IPS-11a (cell line): Measurements from ENCODE around the gene SPATA31A5.
"Not testable (repeated sequence)": the region's sequence is repeated elsewhere in the genome, so short reads cannot be mapped to it uniquely, and the experiment has no call there.

ENCODE experiments used
- H3K4me3 ChIP-seq: one replicate; pipeline ENCODE4 v1.5.1; 2013; ENCODE audit warnings: low read depth, low read length, control low read depth

The SPATA31A5 gene

DNA sequence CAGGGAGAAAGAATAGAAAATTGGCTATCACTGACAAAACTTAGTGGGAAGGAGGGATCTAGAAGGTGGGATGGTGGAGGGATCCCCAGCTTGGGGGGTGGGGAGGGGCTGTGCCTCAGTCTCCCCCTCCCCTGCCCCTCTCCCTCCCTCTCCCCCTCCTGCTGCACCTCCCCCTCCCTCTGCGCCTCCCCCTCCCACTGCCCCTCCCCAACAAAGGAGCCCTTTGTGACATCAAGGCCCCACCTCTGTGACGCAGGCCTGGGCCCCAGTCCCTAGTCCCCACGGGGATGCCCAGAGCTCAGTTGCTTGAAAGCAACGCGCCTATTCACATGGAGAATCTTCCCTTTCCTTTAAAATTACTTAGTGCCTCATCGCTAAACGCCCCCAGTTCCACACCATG is at the start of gene SPATA31A5:
TSS of gene SPATA31A5 (plus strand) at position 301 of the 400 bp plus-strand sequence. CDS start at position 330, 29 bp downstream.
- H3K4me3 ChIP-seq: not testable (repeated sequence)

DNA sequence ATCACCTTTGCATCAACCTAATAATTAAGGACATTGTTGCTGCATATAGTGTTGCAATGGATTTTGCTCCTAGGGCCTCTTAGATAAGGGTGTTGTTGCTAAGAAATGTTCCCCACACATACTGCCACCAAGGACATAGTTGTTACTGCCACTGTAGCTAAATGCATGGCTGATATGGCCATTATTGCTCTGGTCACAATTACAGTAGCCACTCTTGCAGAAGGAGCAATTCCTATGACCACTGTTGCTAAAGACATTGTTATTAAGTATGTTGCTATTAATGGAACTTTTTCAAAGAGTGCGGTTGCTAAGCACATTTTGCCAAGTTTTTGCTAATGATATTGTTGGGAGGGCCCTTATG is 48.8 kb downstream of the SPATA31A5 start:
- not testable (repeated sequence) for H3K4me3 ChIP-seq

DNA sequence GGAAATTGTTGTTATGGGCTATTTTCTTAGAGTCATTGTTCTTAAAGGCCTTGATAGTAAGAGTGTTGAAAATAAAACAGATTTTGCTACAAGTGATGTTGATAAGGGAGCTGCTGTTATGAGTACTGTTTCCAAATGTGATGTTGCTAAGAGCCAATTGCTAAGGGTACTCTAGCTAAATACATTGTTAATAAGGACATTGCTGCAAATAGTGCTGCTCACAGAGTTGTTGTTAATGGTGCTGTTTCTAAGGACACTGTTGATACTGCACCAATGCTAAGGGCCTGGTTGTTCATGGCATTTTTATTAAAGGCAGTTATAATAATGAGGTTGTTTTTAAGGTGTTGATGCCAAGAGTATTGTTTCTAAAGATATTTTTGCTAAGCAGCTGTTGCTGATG is 52.2 kb downstream of the SPATA31A5 start:
- not testable (repeated sequence) for H3K4me3 ChIP-seq
